Endodermal cell (in vitro differentiated cells): ENCODE results near the gene RNPEPL1. TPM values are rescaled to one million over a fixed set of nuclear protein-coding genes. Genes with fewer than 3 reads are reported as not detected.

Experiments
- DNase-seq: peaks from one replicate; pipeline ENCODE4 v3.0.0-alpha.2; 2017
- H3K27ac ChIP-seq: 2 replicates; pipeline ENCODE4 v1.5.1; 2013; ENCODE audit warnings: mild to moderate bottlenecking, low read depth, low read length, moderate library complexity
- H3K27me3 ChIP-seq: 2 replicates; pipeline ENCODE4 v1.6.1; 2013; ENCODE audit warnings: mild to moderate bottlenecking, low read length, moderate library complexity; ENCODE audit not compliant: insufficient read depth, control insufficient read depth, poor library complexity, severe bottlenecking
- H3K36me3 ChIP-seq: 2 replicates; pipeline ENCODE4 v1.7.0; 2013; ENCODE audit warnings: mild to moderate bottlenecking, low read length, moderate library complexity; ENCODE audit not compliant: control insufficient read depth, insufficient read depth
- H3K4me1 ChIP-seq: one replicate; pipeline ENCODE4 v1.7.0; 2013; ENCODE audit warnings: low read length; ENCODE audit not compliant: control insufficient read depth, insufficient read depth
- H3K4me3 ChIP-seq: 2 replicates; pipeline ENCODE4 v1.5.1; 2013; ENCODE audit warnings: mild to moderate bottlenecking, low read length, moderate library complexity
- H3K9ac ChIP-seq: 2 replicates; pipeline ENCODE4 v1.6.1; 2013; ENCODE audit warnings: mild to moderate bottlenecking, low read length, moderate library complexity; ENCODE audit not compliant: poor library complexity, severe bottlenecking; ENCODE audit errors: extremely low read depth
- H3K9me3 ChIP-seq: 2 replicates; pipeline ENCODE4 v1.6.1; 2013; ENCODE audit warnings: mild to moderate bottlenecking, low read length, moderate library complexity; ENCODE audit not compliant: control insufficient read depth
- H3K27ac Mint-ChIP-seq: 2 replicates; pipeline ENCODE4 v1.8.0; 2020; ENCODE audit warnings: mixed read lengths
- H3K27me3 Mint-ChIP-seq: 2 replicates; pipeline ENCODE4 v1.8.0; 2021; ENCODE audit warnings: mild to moderate bottlenecking, mixed read lengths; ENCODE audit not compliant: insufficient read depth
- H3K36me3 Mint-ChIP-seq: 2 replicates; pipeline ENCODE4 v1.8.0; 2020; ENCODE audit warnings: low read depth, mixed read lengths
- H3K4me1 Mint-ChIP-seq: 2 replicates; pipeline ENCODE4 v1.8.0; 2020; ENCODE audit warnings: mixed read lengths
- H3K4me3 Mint-ChIP-seq: 2 replicates; pipeline ENCODE4 v1.8.0; 2020; ENCODE audit warnings: mild to moderate bottlenecking, moderate library complexity, mixed read lengths
- H3K9me3 Mint-ChIP-seq: 2 replicates; pipeline ENCODE4 v1.8.0; 2020; ENCODE audit warnings: mild to moderate bottlenecking, mixed read lengths
- WGBS, 2 experiments: methylation state at CpG; one replicate each; pipeline versions ENCODE4 v1.1.5 to v1.1.7; 2013; ENCODE audit warnings: missing lambda C conversion rate in 2 of 2, mixed read lengths in 1 of 2; ENCODE audit not compliant: insufficient coverage in 1 of 2, insufficient read length in 1 of 2; 5-methylcytosine and 5-hydroxymethylcytosine counted together
- total RNA-seq, 2 donors: library from RNA; stranded (reverse); fragmentation: NEBNext Ultra II Directional in 1 of 2; extraction: Animal tissue kit (Norgen Biotek cat#: 25700) in 1 of 2; gene quantifications; 2 replicates in 1 of 2; 3 replicates in 1 of 2; pipeline ENCODE4 v1.2.1, GENCODE V29; 2021
- TF ChIP-seq, protein P1 (sequence below): fragments of 200-600 bp; sonication (generic); conservative IDR thresholded peaks from 2 replicates; pipeline ENCODE4 v1.5.0; 2021; ENCODE audit warnings: antibody characterized with exemption, mild to moderate bottlenecking

The RNPEPL1 gene
- total RNA-seq, 2 donors from 2014 or later: 38.4 to 52.4 TPM

DNA sequence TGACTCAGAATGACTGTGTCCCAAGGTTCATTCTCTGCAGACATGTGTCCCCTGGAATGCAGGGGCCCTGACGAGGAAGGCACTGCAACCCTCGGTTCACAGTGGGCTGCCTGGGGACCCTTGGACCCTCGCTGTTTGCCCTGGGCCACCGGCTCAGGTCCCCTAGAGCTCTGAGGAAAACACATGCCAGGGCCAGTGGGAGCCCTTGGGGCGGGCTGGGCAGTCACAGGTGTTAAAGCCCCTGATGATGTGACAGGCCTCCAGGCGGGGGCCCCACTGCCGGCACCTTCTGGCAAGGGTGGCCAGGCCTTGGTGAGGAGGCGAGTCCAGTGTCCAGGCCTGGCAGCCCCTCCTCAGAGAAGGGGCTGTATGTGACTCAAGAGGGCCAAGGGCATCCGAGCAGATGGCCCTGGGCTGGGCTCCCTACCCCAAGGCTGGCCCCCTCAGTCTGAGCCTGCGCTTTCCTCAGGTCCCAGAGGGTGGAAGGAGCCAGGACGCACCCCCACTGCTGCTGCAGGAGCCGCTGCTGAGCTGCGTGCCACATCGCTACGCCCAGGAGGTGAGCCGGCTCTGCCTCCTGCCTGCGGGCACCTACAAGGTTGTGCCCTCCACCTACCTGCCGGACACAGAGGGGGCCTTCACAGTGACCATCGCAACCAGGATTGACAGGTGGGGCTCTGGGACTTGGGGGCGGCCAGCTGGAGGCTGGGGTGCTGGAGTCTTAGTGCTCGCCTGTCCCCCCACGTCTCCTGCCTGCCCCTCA, 29.3 kb downstream of the RNPEPL1 start:
- H3K27me3 Mint-ChIP-seq: no peaks in the 10 kb centered on the region
- Histone ChIP-seq H3K9ac (no peak overlapping the region), H3K9me3 (no peaks in the 10 kb centered on the region), H3K36me3 (peaks cover 7% of the 10 kb centered on the region), H3K27ac (no peak overlapping the region), H3K4me1 (no peaks in the 10 kb centered on the region), H3K4me3 (no peak overlapping the region), H3K27me3 (no peaks in the 10 kb centered on the region)
- TF ChIP-seq, protein P1, sequence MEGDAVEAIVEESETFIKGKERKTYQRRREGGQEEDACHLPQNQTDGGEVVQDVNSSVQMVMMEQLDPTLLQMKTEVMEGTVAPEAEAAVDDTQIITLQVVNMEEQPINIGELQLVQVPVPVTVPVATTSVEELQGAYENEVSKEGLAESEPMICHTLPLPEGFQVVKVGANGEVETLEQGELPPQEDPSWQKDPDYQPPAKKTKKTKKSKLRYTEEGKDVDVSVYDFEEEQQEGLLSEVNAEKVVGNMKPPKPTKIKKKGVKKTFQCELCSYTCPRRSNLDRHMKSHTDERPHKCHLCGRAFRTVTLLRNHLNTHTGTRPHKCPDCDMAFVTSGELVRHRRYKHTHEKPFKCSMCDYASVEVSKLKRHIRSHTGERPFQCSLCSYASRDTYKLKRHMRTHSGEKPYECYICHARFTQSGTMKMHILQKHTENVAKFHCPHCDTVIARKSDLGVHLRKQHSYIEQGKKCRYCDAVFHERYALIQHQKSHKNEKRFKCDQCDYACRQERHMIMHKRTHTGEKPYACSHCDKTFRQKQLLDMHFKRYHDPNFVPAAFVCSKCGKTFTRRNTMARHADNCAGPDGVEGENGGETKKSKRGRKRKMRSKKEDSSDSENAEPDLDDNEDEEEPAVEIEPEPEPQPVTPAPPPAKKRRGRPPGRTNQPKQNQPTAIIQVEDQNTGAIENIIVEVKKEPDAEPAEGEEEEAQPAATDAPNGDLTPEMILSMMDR: no peak
- DNase-seq: no peak
- H3K9me3 Mint-ChIP-seq: no peaks in the 10 kb centered on the region
- no peaks in the 10 kb centered on the region for H3K4me1 Mint-ChIP-seq
- peaks cover 9% of the 10 kb centered on the region for H3K36me3 Mint-ChIP-seq
- no peak overlapping the region for H3K4me3 Mint-ChIP-seq
- 93 to 94% methylated on average over 8 to 22 of the region's 22 CpGs for WGBS, 2 experiments
- H3K27ac Mint-ChIP-seq: no peak overlapping the region

DNA sequence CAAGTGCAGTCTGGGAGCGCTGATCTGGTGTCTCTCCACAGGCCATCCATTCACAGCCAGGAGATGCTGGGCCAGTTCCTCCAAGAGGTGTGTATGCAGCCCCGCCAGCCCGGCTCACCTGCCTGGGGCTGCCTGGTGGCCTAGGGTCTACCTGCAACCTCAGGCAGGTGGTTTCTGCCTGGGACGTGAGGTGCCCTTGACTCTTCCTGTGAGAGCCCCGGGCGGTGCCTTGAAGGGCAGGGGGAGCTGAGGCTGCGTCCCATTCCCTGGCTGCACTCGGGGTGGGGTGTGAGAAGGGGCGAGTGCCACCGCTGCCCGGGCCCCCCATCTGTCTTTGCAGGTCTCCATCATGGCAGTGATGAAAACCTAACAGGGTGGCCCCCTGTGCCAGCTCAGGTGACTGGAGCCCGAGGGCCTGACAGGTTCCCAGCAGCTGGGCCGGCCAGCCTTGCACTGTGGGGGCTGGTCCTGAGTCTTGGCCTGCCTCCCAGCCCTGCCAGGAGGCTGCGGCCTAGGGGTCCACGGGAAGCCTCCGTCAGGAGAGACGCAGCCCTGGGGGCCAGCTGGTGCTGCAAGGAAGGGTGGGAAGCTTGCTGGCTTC, 30.1 kb downstream of the RNPEPL1 start:
- Mint-ChIP-seq H3K9me3 (no peaks in the 10 kb centered on the region), H3K36me3 (peaks cover 9% of the 10 kb centered on the region), H3K27me3 (no peaks in the 10 kb centered on the region), H3K27ac (no peak overlapping the region), H3K4me1 (no peaks in the 10 kb centered on the region), H3K4me3 (no peak overlapping the region)
- no peak overlapping the region for H3K27ac ChIP-seq
- peaks cover 7% of the 10 kb centered on the region for H3K36me3 ChIP-seq
- 89 to 93% methylated on average over 9 to 17 of the region's 17 CpGs for WGBS, 2 experiments
- no peak overlapping the region for H3K4me3 ChIP-seq
- no peaks in the 10 kb centered on the region for H3K27me3 ChIP-seq
- TF ChIP-seq, protein P1: no peak
- no peak overlapping the region for H3K9ac ChIP-seq
- no peaks in the 10 kb centered on the region for H3K9me3 ChIP-seq
- DNase-seq: no peak
- no peaks in the 10 kb centered on the region for H3K4me1 ChIP-seq

DNA sequence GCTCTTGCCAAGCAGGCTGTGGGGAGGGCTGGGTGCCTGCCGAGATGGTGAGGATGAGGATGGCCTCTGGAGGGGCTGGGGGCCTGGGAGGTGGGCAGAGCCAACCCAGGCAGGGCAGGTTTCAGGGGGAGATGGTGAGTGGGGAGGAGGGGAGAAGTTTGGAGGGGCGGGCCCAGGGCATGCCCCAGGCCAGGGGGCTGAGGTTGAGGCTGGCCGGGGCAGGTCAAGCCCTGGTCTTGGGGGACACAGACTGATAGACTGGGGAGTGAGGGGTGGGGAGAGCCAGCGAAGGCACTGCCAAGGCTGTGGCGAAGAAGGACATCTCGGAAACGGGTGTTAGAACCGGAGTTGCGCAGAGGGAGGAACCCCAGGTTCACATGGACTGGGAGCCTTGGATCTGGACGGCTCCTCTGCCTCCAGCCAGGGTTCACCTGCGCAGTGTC, 30.9 kb downstream of the RNPEPL1 start:
- no peak overlapping the region for H3K9ac ChIP-seq
- TF ChIP-seq, protein P1: no peak
- no peaks in the 10 kb centered on the region for H3K27me3 Mint-ChIP-seq
- H3K9me3 ChIP-seq: no peaks in the 10 kb centered on the region
- no peaks in the 10 kb centered on the region for H3K27me3 ChIP-seq
- no peaks in the 10 kb centered on the region for H3K4me1 ChIP-seq
- no peak overlapping the region for H3K4me3 ChIP-seq
- no peak overlapping the region for H3K27ac ChIP-seq
- no peak for DNase-seq
- H3K4me1 Mint-ChIP-seq: no peaks in the 10 kb centered on the region
- WGBS, 2 experiments: 94 to 98% methylated on average over 5 to 11 of the region's 11 CpGs
- H3K36me3 ChIP-seq: peaks cover 7% of the 10 kb centered on the region
- H3K9me3 Mint-ChIP-seq: no peaks in the 10 kb centered on the region
- H3K27ac Mint-ChIP-seq: no peak overlapping the region
- H3K4me3 Mint-ChIP-seq: no peak overlapping the region
- H3K36me3 Mint-ChIP-seq: peaks cover 9% of the 10 kb centered on the region
